ENCODE results near the gene TLX3.

TLX3 gene

GRCh38 chr5:171275841-171276544 is 33.1 kb upstream of the TLX3 start:
- no peaks in the 10 kb centered on the region for H3K36me3 ChIP-seq (ENCODE audit: control insufficient read depth, insufficient read depth, low read length)
- H3K27me3 ChIP-seq (replicated peaks; ENCODE audit: control insufficient read depth, insufficient read depth, low read length), result 0 out of 2 replicates have a peak, but pooled peaks cover 1% of the 10 kb centered on the region
- no peak for DNase-seq (ENCODE audit: extremely low read depth, insufficient read length)
- H3K4me3 ChIP-seq (replicated peaks; ENCODE audit: low read depth, low read length), result no peak overlapping the region
- no peak for TF ChIP-seq CTCF (IDR thresholded peaks at IDR 0.05; ENCODE audit: insufficient read depth, low read length, poor library complexity, severe bottlenecking)

DNA sequence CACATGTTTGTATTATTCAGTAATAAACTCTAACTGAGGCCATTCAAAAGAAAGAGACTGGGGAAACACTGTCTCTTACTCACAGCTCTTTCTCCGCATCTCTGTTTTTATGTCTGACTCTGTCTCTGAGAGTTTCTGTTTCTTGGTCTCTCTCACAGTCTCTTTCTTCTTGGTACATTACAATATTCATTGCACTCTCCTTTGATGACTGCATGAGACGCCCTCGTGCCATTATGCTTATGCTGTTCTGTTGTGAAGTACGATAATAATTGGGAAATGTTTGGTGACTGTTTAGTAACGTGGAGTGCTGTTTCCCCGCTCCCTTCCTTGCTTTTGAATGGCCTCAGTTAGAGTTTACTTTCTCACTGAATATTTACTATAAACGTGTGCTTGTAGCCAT is 25.3 kb upstream of the TLX3 start:
- Histone ChIP-seq H3K4me3 (replicated peaks; ENCODE audit: low read depth, low read length) (no peak overlapping the region), H3K27me3 (replicated peaks; ENCODE audit: control insufficient read depth, insufficient read depth, low read length) (no peaks in the 10 kb centered on the region; the same call in 1 of the 2 replicates), H3K36me3 (ENCODE audit: control insufficient read depth, insufficient read depth, low read length) (no peaks in the 10 kb centered on the region)
- no peak for DNase-seq (ENCODE audit: extremely low read depth, insufficient read length)
- no peak for TF ChIP-seq CTCF (IDR thresholded peaks at IDR 0.05; ENCODE audit: insufficient read depth, low read length, poor library complexity, severe bottlenecking)

DNA sequence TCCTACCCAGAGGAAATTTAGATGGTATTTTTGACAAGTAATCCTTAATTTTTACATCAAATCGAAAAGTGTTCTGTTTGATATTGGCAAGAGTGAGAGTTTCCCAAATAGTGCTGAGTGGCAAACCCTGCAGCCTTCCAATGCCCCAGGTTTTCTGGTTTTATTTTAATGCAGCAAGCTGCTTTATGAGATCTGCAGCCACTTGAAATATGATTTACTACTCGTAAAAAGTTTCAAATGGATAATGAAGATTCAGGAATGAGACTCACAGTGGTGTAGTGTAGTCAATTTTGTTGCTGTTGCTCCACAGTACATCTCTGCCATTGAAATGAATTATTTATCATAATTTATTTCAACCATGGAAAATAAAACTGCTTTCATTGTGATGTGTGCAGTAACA is 23.6 kb upstream of the TLX3 start:
- H3K4me3 ChIP-seq (replicated peaks; ENCODE audit: low read depth, low read length), result no peak overlapping the region
- DNase-seq (ENCODE audit: extremely low read depth, insufficient read length), result no peak
- no peaks in the 10 kb centered on the region for H3K36me3 ChIP-seq (ENCODE audit: control insufficient read depth, insufficient read depth, low read length)
- no peaks in the 10 kb centered on the region; the same call in 1 of the 2 replicates for H3K27me3 ChIP-seq (replicated peaks; ENCODE audit: control insufficient read depth, insufficient read depth, low read length)
- no peak for TF ChIP-seq CTCF (IDR thresholded peaks at IDR 0.05; ENCODE audit: insufficient read depth, low read length, poor library complexity, severe bottlenecking)

DNA sequence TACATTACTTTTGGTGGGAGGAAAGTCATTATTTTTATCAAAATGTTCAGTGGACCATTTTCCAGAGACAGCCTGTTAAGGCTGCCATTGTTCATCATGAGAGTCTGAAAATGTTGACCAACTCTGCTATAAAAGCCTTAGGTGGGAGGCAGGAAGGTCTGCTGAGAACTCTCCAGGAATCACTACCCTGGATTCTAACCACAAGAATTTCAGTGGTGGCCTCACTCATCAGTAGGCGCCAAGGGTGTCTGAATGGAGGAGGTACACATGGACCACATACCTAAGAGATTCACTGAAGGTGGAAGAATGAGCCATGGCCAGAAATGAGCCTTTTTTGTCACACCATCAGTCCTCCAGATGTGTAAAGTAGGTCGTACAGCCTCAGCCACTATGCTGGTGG is 21.0 kb upstream of the TLX3 start:
- no peaks in the 10 kb centered on the region for H3K27me3 ChIP-seq (replicated peaks; ENCODE audit: control insufficient read depth, insufficient read depth, low read length)
- TF ChIP-seq CTCF (IDR thresholded peaks at IDR 0.05; ENCODE audit: insufficient read depth, low read length, poor library complexity, severe bottlenecking), result no peak
- DNase-seq (ENCODE audit: extremely low read depth, insufficient read length), result no peak
- H3K36me3 ChIP-seq (ENCODE audit: control insufficient read depth, insufficient read depth, low read length), result no peaks in the 10 kb centered on the region
- H3K4me3 ChIP-seq (replicated peaks; ENCODE audit: low read depth, low read length), result no peak overlapping the region

- no peak overlapping the region for H3K4me3 ChIP-seq (replicated peaks; ENCODE audit: low read depth, low read length)
- H3K27me3 ChIP-seq (replicated peaks; ENCODE audit: control insufficient read depth, insufficient read depth, low read length), result no peaks in the 10 kb centered on the region; the same call in 1 of the 2 replicates
- H3K36me3 ChIP-seq (ENCODE audit: control insufficient read depth, insufficient read depth, low read length), result no peaks in the 10 kb centered on the region
- no peak for DNase-seq (ENCODE audit: extremely low read depth, insufficient read length)
- no peak for TF ChIP-seq CTCF (IDR thresholded peaks at IDR 0.05; ENCODE audit: insufficient read depth, low read length, poor library complexity, severe bottlenecking)
These were observed 17.7 kb upstream of the TLX3 start for GRCh38 chr5:171291371-171291770.

Data from GM06990 (cell line).